ENCODE data around the gene NCKAP1. TPM values are rescaled to one million over a fixed set of nuclear protein-coding genes. Genes with fewer than 3 reads are reported as not detected.
"Not testable (repeated sequence)": the region's sequence is repeated elsewhere in the genome, so short reads cannot be mapped to it uniquely, and the experiment has no call there.

The NCKAP1 gene
- total RNA-seq, 2 experiments from 2014 or later = 0.96 to 1.6 TPM

- no peak overlapping the region for H3K27ac Mint-ChIP-seq
- H3K9me3 Mint-ChIP-seq (ENCODE audit: low read depth) = no peaks in the 10 kb centered on the region
- H3K36me3 Mint-ChIP-seq = no peaks in the 10 kb centered on the region
- DNase-seq (no peak), ATAC-seq (no peak)
- no peak overlapping the region for H3K4me3 Mint-ChIP-seq
- H3K27me3 Mint-ChIP-seq = peaks cover 18% of the 10 kb centered on the region
- H3K4me1 Mint-ChIP-seq = peaks cover 5% of the 10 kb centered on the region
- CTCF ChIA-PET = no interaction called here
Measured at GRCh38 chr2:183059561-183059960, 21.3 kb upstream of the NCKAP1 start.

- CTCF ChIA-PET = no interaction called here
- DNase-seq (no peak), ATAC-seq (no peak)
- no peaks in the 10 kb centered on the region for H3K36me3 Mint-ChIP-seq
- H3K27me3 Mint-ChIP-seq = peaks cover 21% of the 10 kb centered on the region
- H3K4me3 Mint-ChIP-seq = no peak overlapping the region
- H3K9me3 Mint-ChIP-seq (ENCODE audit: low read depth) = no peaks in the 10 kb centered on the region
- no peak overlapping the region for H3K27ac Mint-ChIP-seq
- H3K4me1 Mint-ChIP-seq = peaks cover 5% of the 10 kb centered on the region
Measured at GRCh38 chr2:183057333-183057985, 19.2 kb upstream of the NCKAP1 start.

- Mint-ChIP-seq H3K4me1 (no peaks in the 10 kb centered on the region), H3K27ac (no peak overlapping the region), H3K36me3 (no peaks in the 10 kb centered on the region), H3K4me3 (no peak overlapping the region), H3K27me3 (peaks cover 40% of the 10 kb centered on the region), H3K9me3 (ENCODE audit: low read depth) (no peaks in the 10 kb centered on the region)
- DNase-seq (no peak), ATAC-seq (no peak)
- CTCF ChIA-PET = no interaction called here
Measured at GRCh38 chr2:183049420-183049819, 11.2 kb upstream of the NCKAP1 start.

- CTCF ChIA-PET; DNase-seq; H3K4me3 Mint-ChIP-seq; H3K4me1 Mint-ChIP-seq; H3K27ac Mint-ChIP-seq; ATAC-seq; H3K9me3 Mint-ChIP-seq (ENCODE audit: low read depth); H3K36me3 Mint-ChIP-seq: not testable (repeated sequence)
- H3K27me3 Mint-ChIP-seq = peaks cover 40% of the 10 kb centered on the region
Measured at GRCh38 chr2:183047486-183048125, 9.3 kb upstream of the NCKAP1 start.

- H3K36me3 Mint-ChIP-seq; H3K9me3 Mint-ChIP-seq (ENCODE audit: low read depth); H3K4me1 Mint-ChIP-seq; H3K4me3 Mint-ChIP-seq; ATAC-seq; H3K27ac Mint-ChIP-seq; DNase-seq; CTCF ChIA-PET: not testable (repeated sequence)
- peaks cover 66% of the 10 kb centered on the region for H3K27me3 Mint-ChIP-seq
Measured at GRCh38 chr2:183043580-183043979, 5.3 kb upstream of the NCKAP1 start.

GRCh38 chr2:183040604-183041003, 2.3 kb upstream of the NCKAP1 start:
- Mint-ChIP-seq H3K27me3 (peaks cover 75% of the 10 kb centered on the region), H3K36me3 (no peaks in the 10 kb centered on the region), H3K4me3 (no peak overlapping the region), H3K9me3 (ENCODE audit: low read depth) (no peaks in the 10 kb centered on the region), H3K27ac (no peak overlapping the region), H3K4me1 (peaks cover 26% of the 10 kb centered on the region)
- CTCF ChIA-PET = no interaction called here
- DNase-seq (no peak), ATAC-seq (no peak)

- H3K27ac Mint-ChIP-seq = no peak overlapping the region
- CTCF ChIA-PET = interaction anchor here (0.5 to 1.4 kb wide), 4 partner anchors 9 to 371 kb away, joined by 3 to 4 read pairs (median 3); no protein-coding TSS in a partner anchor
- no peaks in the 10 kb centered on the region for H3K9me3 Mint-ChIP-seq (ENCODE audit: low read depth)
Measured at GRCh38 chr2:183037553-183038340, 510 bp downstream of the NCKAP1 start.

GRCh38 chr2:183037074-183037552, 1.1 kb downstream of the NCKAP1 start:
- Mint-ChIP-seq H3K27me3 (peaks cover 79% of the 10 kb centered on the region), H3K36me3 (no peaks in the 10 kb centered on the region), H3K9me3 (ENCODE audit: low read depth) (no peaks in the 10 kb centered on the region), H3K4me3 (peak overlapping the region; percentile 57), H3K27ac (no peak overlapping the region), H3K4me1 (peaks cover 29% of the 10 kb centered on the region)
- CTCF ChIA-PET = interaction anchor here (1.2 to 1.4 kb wide), 3 partner anchors 8 to 370 kb away, joined by 3 to 4 read pairs (median 3); no protein-coding TSS in a partner anchor
- ATAC-seq = no peak
- DNase-seq = no peak

More at GRCh38 chr2:183037553-183038340, 510 bp downstream of the NCKAP1 start:
- H3K4me3 Mint-ChIP-seq = peak overlapping the region; percentile 79
- H3K36me3 Mint-ChIP-seq = no peaks in the 10 kb centered on the region
- ATAC-seq (peak; percentile 69), DNase-seq (peak; percentile 59)
- H3K27me3 Mint-ChIP-seq = peaks cover 80% of the 10 kb centered on the region
- peaks cover 29% of the 10 kb centered on the region for H3K4me1 Mint-ChIP-seq

GRCh38 chr2:183035954-183036669, 2.1 kb downstream of the NCKAP1 start:
- CTCF ChIA-PET = interaction anchor here (0.6 to 1.2 kb wide), 2 partner anchors 318 to 369 kb away, joined by 3 read pairs; no protein-coding TSS in a partner anchor
- no peak for ATAC-seq
- H3K4me3 Mint-ChIP-seq = no peak overlapping the region

GRCh38 chr2:183035298-183035953, 2.8 kb downstream of the NCKAP1 start:
- Mint-ChIP-seq H3K36me3 (no peaks in the 10 kb centered on the region), H3K27me3 (peaks cover 73% of the 10 kb centered on the region), H3K27ac (no peak overlapping the region), H3K9me3 (ENCODE audit: low read depth) (no peaks in the 10 kb centered on the region), H3K4me1 (peaks cover 29% of the 10 kb centered on the region), H3K4me3 (no peak overlapping the region)
- DNase-seq (no peak), ATAC-seq (no peak)
- CTCF ChIA-PET = no interaction called here

More at GRCh38 chr2:183035954-183036669, 2.1 kb downstream of the NCKAP1 start:
- Mint-ChIP-seq H3K27ac (no peak overlapping the region), H3K9me3 (ENCODE audit: low read depth) (no peaks in the 10 kb centered on the region), H3K4me1 (peaks cover 29% of the 10 kb centered on the region), H3K36me3 (no peaks in the 10 kb centered on the region), H3K27me3 (peaks cover 75% of the 10 kb centered on the region)
- no peak for DNase-seq

- Mint-ChIP-seq H3K4me3 (no peak overlapping the region), H3K36me3 (no peaks in the 10 kb centered on the region), H3K27ac (no peak overlapping the region), H3K27me3 (peaks cover 73% of the 10 kb centered on the region), H3K4me1 (peaks cover 29% of the 10 kb centered on the region), H3K9me3 (ENCODE audit: low read depth) (no peaks in the 10 kb centered on the region)
- DNase-seq (no peak), ATAC-seq (no peak)
- CTCF ChIA-PET = no interaction called here
Measured at GRCh38 chr2:183034806-183035205, 3.5 kb downstream of the NCKAP1 start.

GRCh38 chr2:183033951-183034350, 4.3 kb downstream of the NCKAP1 start:
- DNase-seq (no peak), ATAC-seq (no peak)
- Mint-ChIP-seq H3K4me1 (peaks cover 25% of the 10 kb centered on the region), H3K27ac (no peak overlapping the region), H3K9me3 (ENCODE audit: low read depth) (no peaks in the 10 kb centered on the region), H3K36me3 (no peaks in the 10 kb centered on the region), H3K27me3 (peaks cover 75% of the 10 kb centered on the region), H3K4me3 (no peak overlapping the region)
- CTCF ChIA-PET = no interaction called here
